HG03025 (cell line): Measurements from ENCODE around the gene C1orf94.

Source experiments
- ATAC-seq: cut with Tn5 transposase; IDR thresholded peaks from one replicate; pipeline ENCODE4 v1.9.1; 2021; ENCODE audit warnings: mild to moderate bottlenecking, moderate library complexity; ENCODE audit not compliant: unreplicated experiment, low FRiP score

C1orf94 gene, protein sequence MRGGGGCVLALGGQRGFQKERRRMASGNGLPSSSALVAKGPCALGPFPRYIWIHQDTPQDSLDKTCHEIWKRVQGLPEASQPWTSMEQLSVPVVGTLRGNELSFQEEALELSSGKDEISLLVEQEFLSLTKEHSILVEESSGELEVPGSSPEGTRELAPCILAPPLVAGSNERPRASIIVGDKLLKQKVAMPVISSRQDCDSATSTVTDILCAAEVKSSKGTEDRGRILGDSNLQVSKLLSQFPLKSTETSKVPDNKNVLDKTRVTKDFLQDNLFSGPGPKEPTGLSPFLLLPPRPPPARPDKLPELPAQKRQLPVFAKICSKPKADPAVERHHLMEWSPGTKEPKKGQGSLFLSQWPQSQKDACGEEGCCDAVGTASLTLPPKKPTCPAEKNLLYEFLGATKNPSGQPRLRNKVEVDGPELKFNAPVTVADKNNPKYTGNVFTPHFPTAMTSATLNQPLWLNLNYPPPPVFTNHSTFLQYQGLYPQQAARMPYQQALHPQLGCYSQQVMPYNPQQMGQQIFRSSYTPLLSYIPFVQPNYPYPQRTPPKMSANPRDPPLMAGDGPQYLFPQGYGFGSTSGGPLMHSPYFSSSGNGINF

GRCh38 chr1:34176830-34177603 is at the start of gene C1orf94:
Gene C1orf94, plus strand, starts transcription at chr1:34176907. Its CDS starts 883 bp downstream, at chr1:34177790.
- no peak for ATAC-seq

DNA sequence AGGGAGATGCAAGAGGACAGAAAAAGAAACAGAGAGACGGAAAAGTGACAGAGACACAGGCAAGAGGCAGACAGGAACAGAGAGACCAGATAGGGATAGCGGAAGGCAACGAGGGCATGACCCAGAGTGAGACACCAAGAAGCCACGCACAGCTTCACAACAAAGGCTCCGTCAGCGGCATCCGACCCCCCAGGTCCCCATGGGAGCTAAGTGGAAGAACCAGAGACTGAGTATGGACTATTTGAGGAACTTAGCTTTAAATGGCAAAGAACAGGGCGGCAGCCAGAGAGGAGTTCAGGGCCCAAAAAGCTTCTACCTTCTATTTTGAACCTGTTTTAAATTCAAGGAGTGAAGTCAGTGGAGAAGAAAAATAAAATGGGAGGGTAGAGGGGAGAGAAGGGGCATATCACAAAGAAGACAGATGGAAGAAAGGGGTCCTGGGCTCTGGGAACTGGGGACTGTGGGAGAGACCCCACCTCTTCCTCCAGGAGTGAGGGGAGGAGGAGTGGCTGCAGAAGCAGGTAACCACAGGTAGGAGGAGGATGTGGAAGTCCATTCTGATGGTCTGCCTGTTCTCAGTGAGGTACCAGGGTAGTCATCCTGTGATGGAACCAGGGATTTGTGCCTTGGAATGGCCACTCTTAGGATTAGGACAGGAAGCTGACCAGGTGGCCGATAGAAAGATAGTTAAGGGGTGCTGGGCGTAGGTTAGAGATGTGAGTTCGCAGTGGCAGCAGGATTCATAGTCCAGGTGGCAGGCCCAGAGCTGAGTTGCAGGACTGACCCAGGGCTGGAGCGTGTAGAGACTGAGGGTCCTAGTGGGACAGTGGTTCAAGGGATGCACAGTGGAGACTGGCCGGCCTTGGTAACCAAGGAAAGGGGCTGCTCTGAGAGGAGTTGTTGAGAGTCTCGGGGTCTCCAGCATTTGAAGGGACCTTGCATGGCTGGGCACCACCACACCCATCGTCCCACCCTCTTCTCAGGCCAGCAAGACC is 49.4 kb upstream of the C1orf94 start:
- no peak for ATAC-seq

DNA sequence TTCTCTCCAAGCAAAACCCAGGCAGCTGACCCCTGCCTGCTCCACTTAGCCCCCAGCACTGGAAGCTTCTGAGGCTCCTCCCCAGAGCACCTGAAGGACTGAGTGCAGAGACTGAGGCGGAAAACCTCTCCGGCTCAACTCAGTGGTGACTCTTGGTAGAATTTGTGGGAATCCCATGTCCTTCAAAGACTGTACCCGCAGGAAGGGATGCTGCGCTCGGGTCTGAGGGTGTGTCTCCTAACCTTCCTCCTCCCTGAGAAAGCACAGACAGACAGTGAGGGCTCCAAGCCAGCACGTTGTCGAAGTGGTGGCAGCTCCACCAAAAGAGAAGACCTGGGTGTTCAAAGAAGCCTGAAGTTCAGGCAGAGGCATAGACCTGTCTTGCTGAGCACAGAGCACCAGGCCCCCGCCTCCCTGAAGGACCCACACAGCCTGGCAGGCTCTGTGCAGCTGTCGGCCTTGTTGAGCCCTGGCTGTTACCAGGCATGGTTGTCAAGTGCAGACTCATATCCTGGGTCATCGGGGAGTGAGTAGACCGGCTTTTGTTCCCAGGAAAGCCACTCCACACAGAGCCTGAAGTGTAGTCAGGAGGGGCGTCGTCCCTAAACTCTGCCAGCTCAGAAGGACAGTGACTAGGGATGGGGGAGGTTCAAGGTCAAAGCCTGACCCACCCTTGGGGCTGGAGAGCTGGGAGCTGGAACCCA is 48.4 kb upstream of the C1orf94 start:
- ATAC-seq, result no peak

DNA sequence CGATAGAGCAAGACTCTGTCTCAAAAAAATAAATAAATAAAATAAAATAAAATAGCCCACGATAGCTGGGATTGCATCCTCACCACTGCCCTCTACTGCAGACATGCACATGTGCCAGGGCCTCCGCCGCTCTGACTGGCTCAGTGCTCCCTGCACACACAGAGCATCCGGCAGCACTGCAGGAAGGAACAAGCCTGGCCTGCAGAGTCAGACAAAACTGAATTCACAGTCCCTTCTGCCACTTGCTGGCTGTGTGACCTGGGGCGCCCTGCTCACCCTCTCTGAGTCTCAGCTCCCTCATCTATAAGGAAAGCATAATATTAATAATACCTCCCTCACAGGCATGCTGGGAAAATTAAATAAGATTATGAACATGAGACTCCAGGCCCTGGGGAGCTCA is 47.1 kb upstream of the C1orf94 start:
- no peak for ATAC-seq

DNA sequence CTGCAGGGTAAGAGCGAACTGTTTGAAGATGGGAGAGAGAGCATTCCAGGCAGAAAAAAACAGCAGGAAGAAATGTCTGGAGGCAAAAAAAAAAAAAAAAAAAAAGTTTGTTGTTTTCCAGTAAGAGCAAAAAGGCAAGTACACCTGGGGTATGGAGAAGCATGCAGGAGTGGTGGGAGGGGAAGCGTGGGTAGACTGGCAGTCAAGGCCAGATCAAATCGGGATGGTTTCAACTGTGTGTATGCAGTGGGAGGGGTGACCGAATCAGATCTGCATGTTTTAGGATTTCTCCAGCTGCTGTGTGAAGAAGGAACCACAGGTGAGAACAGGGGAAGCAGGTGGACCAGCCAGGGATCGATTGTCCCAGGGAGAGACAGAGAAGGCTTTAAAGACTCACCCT is 46.4 kb upstream of the C1orf94 start:
- ATAC-seq, result no peak

DNA sequence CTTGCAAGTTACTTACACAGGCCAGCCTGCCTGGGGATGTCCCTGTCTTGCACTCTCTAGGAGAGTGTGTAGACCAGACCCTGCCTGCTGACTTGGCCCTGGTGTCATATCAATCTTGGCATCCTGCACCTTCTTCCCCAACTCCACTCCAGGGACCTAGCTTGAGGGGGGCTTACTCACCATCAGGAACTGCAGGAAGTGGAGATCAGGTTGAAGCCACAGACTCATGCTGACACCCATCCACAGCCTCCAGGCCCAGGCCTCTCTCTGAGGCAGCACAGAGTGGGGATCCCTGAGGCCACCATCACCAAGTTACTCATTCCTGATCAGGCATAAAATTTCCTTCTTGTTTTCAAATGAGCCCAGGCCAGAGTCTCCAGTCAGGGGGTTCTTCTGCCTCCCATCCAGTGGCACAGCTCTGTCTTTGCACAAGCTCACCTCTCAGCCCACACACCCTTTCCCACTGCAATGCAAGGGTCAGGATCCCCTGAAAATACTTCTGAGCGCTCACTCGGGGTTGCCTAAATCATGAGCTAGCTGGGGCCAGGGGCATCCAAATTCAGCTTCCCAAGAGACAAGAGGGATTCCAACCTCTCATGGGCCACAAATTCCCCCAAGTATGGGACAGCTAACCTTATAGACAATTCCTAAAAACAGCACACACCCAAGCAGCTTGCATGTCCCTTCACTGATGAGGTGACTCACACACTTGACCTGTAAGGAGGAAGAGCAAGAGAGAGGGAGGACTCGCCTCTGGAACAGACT is 45.1 kb upstream of the C1orf94 start:
- no peak for ATAC-seq

DNA sequence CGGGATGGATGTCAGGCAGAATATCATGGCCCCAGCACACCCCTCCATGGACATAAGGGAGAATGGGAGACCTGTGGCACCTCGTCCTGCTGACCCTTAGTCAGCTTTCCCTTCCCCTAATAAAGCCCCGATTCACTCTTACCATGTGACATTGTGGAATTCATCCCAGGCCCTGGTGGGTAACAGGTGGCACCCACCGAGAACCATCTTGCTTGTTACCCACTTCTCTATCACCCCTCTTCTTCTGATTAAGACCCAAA is 44.6 kb upstream of the C1orf94 start:
- no peak for ATAC-seq

DNA sequence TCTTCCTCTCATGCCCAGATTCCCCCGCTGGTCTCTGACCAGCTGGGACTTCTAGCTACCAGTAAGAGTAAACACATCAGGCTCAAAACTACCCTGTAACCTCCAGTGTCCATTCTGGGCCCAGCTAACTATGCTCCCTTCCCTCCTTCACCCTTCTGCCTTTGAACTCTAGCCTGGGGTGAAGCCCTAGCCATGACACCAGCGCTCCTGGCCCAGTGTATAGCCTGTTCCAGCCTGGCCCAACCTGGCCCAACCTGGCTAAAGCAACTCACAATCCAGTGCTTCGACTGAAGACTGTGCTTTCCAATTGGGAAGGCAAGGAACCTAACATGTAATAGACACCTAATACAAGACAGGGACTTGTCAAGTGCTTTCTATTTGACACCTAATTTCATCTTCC is 39.3 kb upstream of the C1orf94 start:
- no peak for ATAC-seq

GRCh38 chr1:34140011-34140676 is 36.6 kb upstream of the C1orf94 start:
- no peak for ATAC-seq

DNA sequence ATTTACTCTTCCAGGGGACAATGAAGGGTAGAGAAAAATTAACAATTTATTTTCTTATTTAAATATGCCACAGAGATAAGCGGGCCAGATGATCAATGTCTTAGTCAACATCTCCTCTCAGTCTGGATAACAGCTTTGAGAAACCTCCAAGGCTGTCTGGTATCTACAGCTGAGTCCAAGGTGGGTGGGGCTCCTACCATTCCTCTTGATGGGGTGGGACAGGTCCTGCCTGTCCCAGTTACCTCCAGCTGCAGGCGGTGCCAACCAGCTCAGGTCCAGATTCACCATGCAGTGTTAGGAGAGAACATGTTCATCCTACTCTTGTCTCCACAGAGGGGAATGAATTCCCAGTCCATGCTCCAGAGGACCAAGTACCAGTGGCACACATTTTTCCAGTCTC is 32.7 kb upstream of the C1orf94 start:
- ATAC-seq, result no peak

DNA sequence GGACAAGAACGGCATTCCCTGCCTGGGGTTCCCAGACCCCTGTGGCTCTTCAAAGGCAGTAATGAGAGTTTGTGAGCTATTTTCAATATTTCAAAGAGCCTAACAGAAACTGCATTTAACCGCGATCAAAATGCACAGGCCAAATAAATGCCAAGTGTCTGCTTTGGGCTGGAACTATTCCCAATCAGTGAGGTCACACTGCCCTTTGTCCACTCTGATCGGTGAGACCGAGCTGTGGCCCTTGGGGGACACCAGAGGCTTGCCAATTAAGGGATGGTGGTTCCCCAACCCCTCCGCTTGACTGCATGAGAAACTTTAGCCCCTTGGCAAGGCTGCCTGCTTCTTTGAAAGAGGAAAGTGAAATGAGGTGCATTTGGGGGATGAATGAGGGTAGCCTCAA is 31.9 kb upstream of the C1orf94 start:
- no peak for ATAC-seq

DNA sequence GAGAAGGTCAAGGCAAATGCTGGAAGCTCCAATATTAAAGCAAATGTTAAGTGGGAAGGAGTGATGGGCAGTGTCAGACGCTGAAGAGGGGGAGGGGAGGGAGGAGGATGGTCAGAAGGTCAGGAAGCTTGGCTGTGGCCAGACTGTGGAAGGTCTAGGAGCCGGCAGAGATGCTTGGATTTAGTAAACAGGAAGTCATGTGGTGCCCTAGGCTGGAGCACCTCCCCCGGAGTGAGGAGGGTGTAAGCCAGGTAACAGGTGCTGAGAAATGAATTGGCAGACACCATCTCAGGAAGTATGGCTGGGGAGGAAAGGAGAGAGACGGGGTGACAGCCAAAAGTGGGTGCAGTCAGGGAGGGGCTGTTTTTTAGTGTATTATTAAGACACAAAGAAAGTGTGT is 29.4 kb upstream of the C1orf94 start:
- ATAC-seq, result no peak

GRCh38 chr1:34149501-34149900 is 27.2 kb upstream of the C1orf94 start:
- ATAC-seq, result no peak

DNA sequence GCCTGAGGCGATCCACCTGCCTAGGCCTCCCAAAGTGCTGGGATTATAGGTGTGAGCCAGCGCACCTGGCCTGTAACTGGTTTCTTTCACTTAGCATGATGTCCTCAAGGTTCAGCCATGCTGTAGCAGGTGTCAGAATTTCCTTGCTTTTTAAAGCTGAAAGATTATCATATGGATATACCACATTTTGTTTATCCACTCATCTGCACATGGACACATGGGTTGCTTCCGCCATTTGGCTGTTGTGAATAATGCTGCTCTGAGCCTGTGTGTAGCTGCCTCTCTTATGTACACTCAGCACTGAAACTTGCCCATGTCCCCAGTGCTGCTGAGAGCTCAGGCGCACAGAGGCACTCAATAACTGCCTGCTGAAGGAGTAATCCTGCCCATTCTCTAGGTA is 23.5 kb upstream of the C1orf94 start:
- ATAC-seq, result no peak

DNA sequence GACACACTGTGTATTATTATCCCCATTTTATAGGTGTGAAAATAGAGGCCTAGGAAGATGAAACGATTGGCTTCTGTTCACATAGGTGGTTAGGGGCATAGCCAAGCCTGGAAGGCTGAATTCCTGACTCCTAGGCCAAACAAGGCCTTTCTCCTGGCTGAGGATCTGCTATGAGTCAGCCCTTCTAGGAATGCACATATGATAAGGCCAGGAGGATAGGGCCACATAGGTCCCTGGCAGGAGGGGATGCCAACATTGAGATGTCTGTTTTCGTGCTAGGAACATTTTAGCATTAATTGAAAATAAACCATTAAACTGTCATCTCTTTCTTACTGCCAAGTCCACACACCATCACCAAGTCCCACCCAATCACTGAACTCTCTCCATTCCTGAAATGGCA is 20.8 kb upstream of the C1orf94 start:
- ATAC-seq, result no peak

DNA sequence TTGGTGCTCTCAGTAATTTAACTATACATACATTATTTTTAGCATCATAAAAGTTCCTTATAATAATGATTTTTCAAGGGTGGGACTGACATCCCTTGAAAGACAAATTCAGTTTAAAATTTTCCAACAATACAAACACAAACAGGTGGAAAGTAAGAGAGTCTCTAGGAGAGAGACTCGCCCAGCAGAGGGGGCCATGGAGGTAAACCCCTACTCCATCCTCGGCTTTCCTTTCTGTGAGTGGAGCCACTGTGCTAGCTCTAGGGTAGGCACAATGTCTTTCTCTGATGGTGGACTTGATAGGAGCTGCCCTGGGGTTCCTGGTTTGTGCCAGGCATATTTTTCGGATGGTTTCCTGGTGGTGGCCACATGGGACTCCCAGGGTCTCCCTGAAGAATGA is 20.0 kb upstream of the C1orf94 start:
- ATAC-seq, result no peak

DNA sequence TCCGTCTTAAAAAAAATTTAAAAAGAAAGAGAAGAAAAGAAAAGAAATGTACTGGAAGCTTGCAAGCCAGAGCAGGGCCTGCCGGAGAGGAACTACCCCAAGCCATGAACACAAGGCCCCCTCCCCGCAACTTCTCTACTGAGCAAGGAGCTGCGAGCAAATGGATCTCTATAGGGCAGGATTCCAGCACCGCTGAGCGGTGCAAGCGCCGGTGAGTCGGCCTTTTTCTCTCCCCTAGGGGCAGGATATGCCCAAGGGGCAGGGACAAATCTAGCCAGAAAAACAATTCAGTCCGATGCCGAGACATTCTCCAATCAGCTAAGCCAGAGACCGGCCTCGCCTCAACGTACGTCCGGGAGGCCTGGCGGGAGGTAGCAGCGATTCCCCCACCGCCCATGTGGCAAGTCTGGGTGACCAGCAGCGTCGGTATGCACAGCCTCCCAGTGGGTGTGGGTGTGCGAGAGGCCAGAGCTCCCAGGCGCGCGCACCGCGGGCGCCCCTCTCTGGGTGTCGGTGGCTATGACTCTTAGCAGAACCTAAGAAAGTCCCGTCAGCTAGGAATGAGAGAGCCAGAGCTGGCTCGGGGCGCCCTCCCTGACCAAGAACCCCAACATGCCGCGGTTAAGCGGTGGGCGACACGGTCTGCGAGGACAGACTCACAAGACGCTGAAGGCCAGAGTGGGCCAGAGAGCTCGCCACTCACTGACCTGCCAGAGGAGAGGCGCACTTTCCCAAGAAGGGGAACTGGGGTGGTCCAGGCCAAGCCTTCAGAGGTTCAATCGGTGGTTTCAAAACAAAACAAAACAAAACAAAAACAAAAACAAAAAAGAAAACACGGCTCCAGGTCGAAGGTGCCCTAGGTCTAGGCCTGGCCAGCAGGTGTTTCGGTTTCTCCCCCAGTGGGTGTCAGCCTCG is 13.6 kb upstream of the C1orf94 start:
- ATAC-seq, result no peak
